Activated CD8-positive, alpha-beta memory T cell treated with anti-CD3 and anti-CD28 coated beads for 1 hour (primary cell): ENCODE results near the gene ZNF629.

Experiments used
- DNase-seq, 2 donors: peaks; one replicate each; pipeline ENCODE4 v3.0.0-alpha.2; 2020; ENCODE audit warnings: low read depth in 1 of 2; ENCODE audit errors: extremely low read depth in 1 of 2

Gene ZNF629

DNA sequence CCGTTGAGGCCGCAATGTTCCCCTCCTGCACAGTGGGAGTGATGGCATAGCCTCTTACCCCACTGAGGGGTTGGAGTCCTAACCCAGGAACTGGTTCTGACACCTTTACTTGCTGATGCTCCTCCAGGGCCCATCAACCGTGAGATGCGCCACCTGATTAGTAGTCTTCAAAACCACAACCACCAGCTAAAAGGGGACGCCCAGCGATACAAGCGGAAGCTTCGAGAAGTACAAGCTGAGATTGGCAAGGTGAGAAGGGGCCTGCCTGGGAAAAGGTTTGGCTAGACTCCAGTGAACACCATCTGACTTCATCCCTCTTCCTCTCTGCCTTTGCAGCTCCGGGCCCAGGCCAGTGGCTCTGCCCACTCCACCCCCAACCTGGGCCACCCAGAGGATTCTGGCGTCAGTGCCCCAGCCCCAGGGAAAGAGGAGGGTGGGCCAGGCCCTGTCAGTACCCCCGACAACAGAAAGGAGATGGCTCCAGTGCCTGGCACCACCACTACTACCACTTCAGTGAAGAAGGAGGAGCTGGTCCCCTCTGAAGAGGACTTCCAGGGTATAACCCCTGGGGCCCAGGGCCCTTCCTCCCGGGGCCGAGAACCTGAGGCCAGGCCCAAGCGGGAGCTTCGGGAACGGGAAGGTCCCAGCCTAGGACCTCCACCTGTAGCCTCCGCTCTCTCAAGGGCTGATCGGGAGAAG is 19.1 kb downstream of the ZNF629 start:
- no peak for DNase-seq

DNA sequence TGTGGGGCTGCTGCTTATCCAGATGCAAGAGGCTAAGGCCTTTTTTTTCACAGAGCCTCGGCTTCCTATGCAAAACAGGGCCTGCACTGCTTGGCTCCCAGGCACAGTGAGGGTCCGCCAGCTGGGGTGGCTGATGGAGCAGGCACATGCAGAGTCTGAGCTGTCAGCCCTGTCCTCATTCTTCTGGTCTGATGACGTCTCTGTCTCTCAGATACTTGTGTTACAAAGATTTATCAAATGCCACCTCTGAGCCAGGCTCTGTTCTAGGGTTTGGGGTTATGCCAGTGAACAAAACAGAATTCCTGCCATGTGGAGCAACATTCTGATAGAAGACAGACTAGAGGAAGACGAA is 20.1 kb downstream of the ZNF629 start:
- DNase-seq = no peak

DNA sequence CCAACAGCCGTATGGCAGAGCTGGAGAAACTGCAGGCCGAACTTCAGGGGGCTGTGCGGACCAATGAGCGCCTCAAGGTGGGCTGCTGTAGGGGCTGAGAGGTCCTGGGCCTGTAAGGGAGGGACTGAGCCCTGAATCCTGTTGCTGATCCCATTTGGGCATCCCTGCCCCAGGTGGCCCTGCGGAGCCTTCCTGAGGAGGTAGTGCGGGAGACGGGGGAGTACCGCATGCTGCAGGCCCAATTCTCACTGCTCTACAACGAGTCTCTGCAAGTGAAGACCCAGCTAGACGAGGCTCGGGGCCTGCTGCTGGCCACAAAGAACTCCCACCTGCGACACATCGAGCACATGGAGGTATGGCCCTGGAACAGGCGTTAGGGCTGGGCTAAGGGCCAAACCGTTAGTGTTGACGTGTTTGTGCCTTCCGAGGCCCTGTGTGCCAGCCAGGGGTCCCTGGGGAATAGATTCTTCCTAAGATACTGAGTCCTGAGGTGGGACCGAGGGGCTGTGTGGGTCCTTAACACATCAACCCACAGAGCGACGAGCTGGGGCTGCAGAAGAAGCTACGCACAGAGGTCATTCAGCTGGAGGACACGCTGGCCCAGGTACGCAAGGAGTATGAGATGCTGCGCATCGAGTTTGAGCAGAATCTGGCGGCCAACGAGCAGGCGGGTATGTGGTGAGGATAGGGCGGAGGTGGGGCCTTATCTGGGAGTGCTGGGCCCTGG is 20.6 kb downstream of the ZNF629 start:
- DNase-seq = no peak

DNA sequence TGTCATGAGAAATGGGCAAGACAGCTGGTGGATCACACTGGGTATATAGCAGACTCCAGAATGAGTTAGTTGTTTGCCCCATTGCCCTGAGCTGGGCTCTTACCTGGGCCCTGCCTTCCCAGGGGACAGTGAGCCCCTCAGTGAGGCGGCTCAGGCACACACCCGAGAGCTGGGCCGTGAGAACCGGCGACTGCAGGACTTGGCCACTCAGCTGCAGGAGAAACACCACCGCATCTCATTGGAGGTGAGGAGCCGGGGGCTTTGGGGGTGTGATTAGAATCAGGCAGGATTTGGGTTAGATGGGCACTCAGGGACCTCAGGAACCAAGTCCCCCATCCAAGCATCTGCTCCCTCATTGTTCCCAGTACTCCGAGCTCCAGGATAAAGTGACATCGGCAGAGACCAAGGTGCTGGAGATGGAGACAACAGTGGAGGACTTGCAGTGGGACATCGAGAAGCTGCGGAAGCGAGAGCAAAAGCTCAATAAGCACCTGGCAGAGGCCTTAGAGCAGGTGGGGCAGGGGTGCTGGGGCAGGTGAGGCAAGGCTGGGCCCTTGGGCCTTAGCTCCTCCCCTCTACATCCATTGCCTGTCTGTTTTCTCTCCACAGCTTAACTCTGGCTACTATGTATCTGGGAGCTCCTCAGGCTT is 22.1 kb downstream of the ZNF629 start:
- DNase-seq = no peak

DNA sequence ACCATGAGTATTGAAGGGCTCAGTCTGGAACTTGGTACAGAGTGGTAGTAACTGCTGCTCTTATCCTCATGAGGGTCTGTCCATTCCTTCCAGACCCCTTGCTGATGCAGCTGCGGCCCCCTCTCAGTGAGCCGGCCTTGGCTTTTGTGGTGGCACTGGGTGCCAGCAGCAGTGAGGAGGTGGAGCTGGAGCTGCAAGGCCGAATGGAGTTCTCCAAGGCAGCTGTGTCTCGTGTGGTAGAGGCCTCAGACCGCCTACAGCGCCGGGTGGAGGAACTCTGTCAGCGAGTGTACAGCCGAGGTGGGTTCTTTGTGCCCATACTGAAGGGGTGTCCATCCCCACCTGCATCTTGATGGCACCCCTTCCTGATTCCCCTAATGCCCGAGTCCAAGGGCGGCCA is 22.9 kb downstream of the ZNF629 start:
- no peak for DNase-seq

DNA sequence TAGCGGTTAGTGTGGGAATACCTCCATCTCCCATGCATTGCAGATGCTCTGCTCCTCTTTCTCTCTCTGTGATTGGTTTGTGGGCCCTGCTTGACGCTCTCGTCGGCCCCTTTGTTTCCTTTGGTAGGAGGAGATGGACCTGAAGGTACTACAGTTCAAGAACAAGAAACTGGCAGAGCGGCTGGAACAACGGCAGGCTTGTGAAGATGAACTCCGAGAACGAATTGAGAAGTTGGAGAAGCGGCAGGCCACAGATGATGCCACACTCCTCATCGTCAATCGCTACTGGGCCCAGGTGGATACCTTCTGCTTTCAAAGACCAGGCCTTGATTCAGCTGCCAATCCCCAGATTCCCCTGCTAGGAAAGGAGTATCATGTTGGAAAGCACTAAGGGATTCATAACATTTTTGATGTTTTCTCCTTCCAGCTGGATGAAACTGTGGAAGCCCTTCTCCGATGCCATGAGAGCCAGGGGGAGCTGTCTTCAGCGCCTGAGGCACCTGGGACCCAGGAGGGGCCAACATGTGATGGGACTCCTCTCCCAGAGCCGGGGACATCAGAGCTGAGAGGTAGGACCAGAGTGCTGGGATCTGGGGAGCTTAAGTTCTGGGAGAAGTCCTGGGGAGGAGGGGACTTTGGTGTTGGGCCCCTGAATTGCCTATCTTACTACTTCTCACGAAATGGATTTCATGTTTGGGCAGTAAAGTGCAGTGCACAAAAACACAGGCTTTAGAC is 23.8 kb downstream of the ZNF629 start:
- DNase-seq = no peak

DNA sequence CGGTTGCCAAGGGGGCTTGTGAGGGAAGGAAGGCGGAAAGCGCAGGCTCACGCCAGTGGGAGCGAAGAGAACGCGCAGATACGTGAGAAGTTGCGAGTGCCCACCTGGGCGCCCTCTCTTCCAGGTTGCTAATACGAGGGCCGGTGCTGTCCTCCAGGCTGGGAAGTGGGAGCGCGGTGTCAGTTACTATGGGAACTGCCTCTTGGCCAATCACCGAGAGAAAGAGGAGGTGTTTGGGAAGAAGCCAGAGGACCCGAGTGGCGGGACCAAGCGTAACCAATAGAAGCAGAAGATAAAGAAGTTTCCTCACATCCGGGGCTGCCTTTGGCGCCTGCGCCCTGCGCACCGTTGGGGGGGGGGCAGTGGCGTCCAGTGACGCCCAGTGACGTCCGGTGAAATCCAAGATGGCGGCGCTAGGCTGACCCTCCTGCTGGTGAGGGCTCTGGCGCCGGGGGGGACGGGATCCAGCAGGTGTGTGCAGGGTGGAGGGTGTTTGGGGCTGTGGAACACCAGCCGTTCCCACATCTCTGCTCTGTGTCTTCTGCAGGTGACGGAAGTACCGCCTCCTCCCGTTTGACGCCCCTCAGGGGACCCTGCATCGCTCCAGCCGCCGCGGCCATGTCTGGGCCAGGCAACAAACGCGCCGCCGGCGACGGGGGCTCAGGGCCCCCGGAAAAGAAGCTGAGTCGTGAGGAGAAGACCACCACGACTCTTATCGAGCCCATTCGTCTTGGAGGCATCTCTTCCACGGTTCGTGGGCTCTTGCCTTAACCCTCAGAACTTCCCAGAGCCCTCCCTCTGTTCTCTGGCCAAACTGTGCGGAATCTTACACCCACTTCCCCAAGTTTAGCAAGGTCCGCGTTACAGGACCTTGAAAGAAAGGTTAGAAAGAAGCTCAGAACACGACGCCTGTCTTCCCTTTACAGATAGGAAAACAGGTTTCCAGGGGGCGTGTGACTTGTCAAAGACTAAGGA is 24.8 kb downstream of the ZNF629 start, which contains the start of the genes CFAP119 and RNF40:
TSS of gene CFAP119 (minus strand) at position 135 of the 975 bp plus-strand sequence. CDS start 314 bp downstream, outside the sequence.
TSS of gene RNF40 (plus strand) at position 395 of the 975 bp plus-strand sequence. CDS start at position 619, 224 bp downstream.
- DNase-seq = peak; percentile 68 to 78

DNA sequence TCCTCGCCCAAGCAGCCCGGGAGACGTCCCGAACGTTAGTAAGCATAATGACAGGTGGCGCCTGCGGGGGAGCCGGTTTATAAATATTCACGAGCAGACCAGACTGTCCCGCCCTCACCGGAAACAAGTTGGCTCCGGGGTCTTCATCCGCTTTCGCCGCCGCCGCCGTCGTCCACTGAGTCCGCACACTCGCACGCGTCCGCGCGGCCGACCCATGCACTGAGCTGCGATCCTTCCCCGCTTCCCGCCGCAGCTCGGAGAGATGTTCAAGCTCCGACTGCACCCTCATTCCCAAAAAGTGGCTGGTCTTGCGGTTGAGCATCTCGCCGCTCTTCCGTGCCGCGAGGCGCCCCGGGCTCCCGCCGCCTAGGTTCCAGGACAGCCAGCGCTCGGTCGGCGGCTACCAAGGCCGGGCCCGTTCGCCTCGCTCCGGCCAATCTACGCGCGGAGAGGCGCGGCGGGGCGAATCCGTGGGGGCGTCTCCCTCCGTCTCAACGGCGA is 25.5 kb downstream of the ZNF629 start:
- peak in 1 of 2 donors; percentile 9 for DNase-seq

DNA sequence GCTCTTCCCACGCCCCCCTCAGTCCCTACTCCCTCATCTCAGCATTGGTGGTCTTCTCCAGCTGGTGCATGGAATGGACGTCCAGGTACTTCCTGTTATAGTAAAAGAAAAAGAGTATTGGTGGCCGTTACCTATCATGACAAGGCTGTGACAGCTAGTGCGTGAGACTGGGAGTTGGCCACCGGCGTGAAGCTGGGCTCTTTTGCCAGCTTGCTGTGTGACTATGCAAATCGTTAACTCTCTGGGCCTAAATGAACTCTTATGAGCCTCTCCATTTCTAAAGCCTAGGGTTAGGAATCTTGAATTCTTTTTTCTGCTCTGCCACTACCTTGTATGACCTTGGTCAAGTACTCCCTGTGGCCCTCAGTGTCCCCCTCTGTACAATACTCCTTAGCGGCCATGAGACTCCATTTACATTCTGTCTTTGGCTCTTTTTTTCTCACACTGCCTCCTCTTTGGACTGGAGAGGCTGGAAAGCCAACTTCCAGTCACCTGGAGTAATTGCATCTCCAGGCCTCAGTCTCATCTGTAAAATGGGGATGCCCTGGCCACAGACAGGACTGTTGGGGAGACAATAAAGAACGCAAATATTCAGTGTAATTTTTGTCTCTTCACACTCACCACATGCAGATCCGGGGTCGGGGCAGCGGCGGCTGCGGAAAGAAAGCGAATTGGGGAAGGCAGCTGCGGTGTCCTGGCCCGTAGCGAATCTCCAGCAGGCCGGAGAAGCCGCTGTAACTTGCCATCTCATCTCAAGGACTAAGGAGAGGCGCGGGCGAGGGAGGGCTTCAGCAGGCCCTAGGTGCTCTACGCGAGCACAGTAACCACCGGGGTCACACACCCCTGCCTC is 26.2 kb downstream of the ZNF629 start:
- DNase-seq = no peak

DNA sequence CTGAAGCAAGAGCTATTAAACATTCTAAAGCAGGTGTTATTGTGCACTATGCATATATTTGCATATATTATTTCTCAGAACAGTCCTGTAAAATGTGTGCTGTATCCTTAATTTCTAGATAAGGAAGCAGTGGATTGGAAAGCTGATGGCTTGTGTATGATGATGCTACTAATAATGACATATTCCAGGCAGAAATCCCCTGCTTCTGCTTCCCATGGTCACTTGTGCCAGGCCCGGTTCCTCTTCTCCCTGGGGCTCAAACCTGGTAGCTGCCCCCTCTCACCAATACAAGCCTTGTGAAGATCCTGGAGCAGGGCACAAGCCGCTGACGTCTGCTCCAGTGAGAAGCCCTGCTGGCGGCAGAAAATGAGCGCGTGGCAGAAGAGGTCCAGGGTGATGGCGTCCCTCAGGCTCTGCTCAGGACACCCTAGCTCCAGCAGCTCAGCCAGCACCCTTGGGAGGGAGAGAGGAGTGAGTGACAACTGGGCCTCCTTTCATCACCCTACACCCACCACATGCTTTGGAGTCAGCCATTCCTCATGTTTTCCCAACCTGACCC is 26.9 kb downstream of the ZNF629 start:
- DNase-seq = no peak

DNA sequence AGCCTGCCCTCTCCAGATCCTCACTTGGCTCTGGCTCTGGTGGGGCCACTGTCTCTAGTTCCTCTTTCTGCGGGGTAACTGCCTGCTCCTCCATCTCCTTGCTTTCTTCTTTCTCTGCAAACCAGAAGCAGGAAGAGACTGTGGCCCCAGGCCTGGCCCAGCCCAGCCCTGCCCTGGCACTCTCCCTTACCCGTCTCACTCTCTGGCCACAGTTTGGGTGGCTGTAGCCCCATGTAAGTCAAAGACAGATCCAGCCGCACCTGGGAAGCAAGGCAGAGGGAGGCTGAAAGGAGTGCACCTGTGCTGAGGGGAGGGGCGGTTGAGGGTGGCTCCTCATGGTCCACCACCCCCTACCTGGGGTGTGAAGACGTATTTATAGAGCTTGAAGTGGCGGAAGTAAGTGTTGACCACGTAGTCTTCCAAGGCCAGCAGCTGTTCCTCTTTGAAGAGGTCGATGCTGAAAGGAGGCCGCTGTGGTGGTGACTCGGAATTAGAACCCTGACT is 28.0 kb downstream of the ZNF629 start:
- DNase-seq = no peak

DNA sequence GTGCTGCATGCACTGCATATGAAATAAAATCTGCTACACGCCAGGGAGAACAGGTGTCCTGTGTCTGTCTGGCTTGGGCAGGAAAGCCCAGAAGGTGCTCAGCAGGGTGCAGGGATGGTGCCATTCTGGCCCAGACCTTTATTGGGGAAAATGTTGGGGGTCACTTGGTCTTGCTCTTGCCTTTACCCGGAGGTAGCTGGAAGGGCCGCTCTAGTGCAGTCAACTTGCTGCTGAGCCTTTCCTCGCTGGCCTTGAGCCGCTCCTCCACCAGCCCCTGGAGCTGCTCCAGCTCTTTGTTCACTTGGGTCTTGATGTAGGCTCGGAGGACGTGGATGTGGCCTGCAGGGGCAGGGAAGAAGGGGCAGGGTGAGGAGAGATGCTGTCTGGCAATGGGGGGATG is 29.7 kb downstream of the ZNF629 start:
- no peak for DNase-seq

DNA sequence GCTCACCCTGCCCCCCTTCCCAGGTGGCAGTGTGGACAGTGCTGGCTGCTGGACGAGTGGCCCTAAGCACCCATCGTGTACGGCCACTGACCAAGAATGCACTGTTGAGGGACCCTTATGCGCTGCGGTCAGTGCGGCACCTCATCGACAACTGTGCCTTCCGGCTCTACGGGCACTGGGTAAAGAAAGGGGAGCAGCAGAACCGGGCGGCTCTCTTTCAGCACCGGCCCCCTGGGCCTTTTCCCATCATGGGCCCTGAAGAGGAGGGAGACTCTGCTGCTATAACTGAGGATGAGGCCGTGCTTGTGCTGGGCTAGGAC is 30.3 kb downstream of the ZNF629 start:
- DNase-seq = no peak

DNA sequence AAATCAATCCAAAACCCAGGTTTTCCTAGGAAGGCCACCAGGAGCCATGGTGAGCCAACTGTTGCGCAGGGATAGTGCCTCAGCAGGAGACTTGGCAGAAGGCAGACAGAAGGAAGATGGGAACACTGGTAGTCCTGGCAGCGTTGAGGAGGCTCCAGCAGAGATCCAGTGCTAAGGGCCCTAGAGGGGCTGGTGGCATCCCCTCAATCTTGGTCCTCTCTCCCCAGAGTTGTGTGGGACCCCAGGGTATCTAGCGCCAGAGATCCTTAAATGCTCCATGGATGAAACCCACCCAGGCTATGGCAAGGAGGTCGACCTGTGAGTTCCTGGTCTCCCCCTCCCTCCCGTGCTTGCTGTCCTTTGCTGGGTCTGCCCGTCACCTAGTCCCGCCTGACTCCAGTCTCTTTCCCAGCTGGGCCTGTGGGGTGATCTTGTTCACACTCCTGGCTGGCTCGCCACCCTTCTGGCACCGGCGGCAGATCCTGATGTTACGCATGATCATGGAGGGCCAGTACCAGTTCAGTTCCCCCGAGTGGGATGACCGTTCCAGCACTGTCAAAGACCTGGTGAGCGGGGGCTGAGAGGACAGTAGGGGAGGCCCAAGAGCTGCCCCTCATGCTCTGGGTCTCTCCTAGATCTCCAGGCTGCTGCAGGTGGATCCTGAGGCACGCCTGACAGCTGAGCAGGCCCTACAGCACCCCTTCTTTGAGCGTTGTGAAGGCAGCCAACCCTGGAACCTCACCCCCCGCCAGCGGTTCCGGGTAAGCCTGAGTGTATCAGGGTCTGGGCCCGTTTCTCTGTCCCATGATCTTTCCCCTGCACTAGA is 30.8 kb downstream of the ZNF629 start:
- no peak for DNase-seq

DNA sequence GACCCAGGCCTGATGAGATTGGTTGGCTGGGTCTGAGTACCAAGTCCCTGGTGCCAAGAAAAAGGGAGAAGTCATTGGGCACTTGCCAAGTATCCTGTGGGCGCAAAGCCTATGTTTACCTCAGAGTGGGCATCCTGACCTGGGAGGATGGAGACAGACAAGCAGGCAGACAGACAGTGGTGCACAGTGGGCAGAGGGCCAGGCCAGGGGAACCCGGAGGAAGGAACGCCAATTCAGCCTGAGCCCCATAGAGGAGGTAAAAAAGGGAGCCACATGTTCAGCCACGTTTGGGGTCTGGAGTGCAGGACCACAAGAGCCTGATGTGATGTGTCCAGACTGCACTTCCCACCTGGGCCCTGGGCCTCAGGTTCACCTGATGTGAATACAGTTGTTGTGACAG is 33.4 kb downstream of the ZNF629 start:
- no peak for DNase-seq

DNA sequence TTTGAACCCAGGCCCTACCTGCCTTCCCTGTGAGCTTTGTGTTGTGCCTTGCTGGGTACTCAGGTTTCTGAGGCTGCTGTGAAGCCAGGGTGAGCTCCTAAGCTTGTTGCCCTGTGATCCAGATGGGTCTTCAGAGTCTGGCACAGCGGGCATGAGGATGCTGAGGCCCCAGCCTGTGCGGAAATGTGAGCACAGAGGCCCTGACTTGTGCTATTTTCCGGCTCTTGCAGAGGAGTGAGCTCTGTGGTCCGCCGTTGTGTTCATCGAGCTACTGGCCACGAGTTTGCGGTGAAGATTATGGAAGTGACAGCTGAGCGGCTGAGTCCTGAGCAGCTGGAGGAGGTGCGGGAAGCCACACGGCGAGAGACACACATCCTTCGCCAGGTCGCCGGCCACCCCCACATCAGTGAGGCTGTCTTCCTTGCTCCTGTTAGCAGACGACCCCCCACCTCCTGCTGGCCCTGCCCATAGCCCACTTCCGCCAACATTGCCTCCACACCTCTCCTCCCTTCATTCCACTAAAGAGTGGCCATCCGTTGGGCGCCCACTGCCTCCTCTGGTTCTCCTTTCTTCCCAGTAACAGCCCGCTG is 36.0 kb downstream of the ZNF629 start:
- no peak for DNase-seq

DNA sequence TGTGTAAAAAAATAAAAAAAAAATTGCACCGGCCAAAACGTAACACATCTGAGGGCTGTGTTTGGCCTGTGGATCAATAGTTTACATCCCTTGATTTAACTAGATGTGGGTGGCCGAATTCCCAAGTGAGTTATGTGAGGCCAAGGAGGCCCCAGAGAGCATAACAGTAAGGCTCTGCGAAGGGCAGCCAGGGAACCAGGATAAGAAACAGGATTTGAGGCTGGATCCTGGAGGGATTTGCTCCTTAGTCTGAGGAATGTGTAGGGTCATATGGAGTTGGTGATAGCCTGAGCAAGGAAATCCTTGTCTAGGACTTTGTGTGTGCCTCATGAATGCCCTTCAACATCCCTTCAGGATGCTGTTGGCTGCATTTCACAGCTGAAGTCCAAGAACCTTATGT is 36.8 kb downstream of the ZNF629 start:
- DNase-seq = no peak
